CD4-positive, alpha-beta T cell (primary cell): ENCODE measurements around the gene PRKAR1A. TPM values are rescaled to one million over a fixed set of nuclear protein-coding genes. Genes with fewer than 3 reads are reported as not detected.

Experiments used
- ATAC-seq: fragments of 200-7000 bp; cut with Tn5 transposase; one replicate; pipeline ENCODE4 v1.10.0; 2022; ENCODE audit warnings: mild to moderate bottlenecking; ENCODE audit not compliant: poor library complexity
- CTCF ChIA-PET: fragments of 350-600 bp; sonication (Branson Sonifier 250); formaldehyde crosslinking; loops from one replicate; lab custom pipeline; 2021; ENCODE audit warnings: antibody characterized with exemption, inconsistent platforms; lab: Charles Lee
- POLR2A ChIA-PET: fragments of 350-600 bp; sonication (Branson Sonifier 250); formaldehyde crosslinking; loops from one replicate; lab custom pipeline; 2021; ENCODE audit warnings: antibody characterized with exemption, inconsistent platforms; lab: Charles Lee
- DNase-seq, 14 experiments: peaks; one replicate each; pipeline ENCODE4 v3.0.0-alpha.2; 2013 to 2020; ENCODE audit warnings: mixed read lengths in 2 of 14
- H3K27ac ChIP-seq, 2 donors: one replicate each; pipeline versions ENCODE4 v1.5.1 to v1.7.0; 2013; ENCODE audit warnings: low read length in 2 of 2, low read depth in 1 of 2, mild to moderate bottlenecking in 1 of 2
- H3K27me3 ChIP-seq, 2 experiments: 1 replicate in 1 of 2; 2 replicates in 1 of 2; pipeline versions ENCODE4 v1.6.1 to v1.7.0; 2013; ENCODE audit warnings: low read length in 2 of 2, control low read depth in 1 of 2, mild to moderate bottlenecking in 1 of 2, moderate library complexity in 1 of 2; ENCODE audit not compliant: insufficient read depth in 2 of 2, control insufficient read depth in 1 of 2
- H3K36me3 ChIP-seq: one replicate; pipeline ENCODE4 v1.6.1; 2013; ENCODE audit warnings: low read length, control low read depth; ENCODE audit not compliant: insufficient read depth
- H3K4me1 ChIP-seq: one replicate; pipeline ENCODE4 v1.6.1; 2013; ENCODE audit warnings: low read length, control low read depth; ENCODE audit not compliant: insufficient read depth
- H3K4me3 ChIP-seq: one replicate; pipeline ENCODE4 v1.5.1; 2013; ENCODE audit warnings: mild to moderate bottlenecking, low read length, moderate library complexity
- H3K9me3 ChIP-seq, 2 experiments: 1 replicate in 1 of 2; 2 replicates in 1 of 2; pipeline versions ENCODE4 v1.6.1 to v1.7.0; 2013; ENCODE audit warnings: low read length in 2 of 2, mild to moderate bottlenecking in 2 of 2, control low read depth in 1 of 2, moderate library complexity in 1 of 2; ENCODE audit not compliant: control insufficient read depth in 1 of 2, insufficient read depth in 1 of 2
- H3K27ac Mint-ChIP-seq: one replicate; pipeline ENCODE4 v1.8.0; 2020; ENCODE audit warnings: mixed read lengths
- H3K27me3 Mint-ChIP-seq: one replicate; pipeline ENCODE4 v1.8.0; 2021; ENCODE audit warnings: mixed read lengths
- H3K36me3 Mint-ChIP-seq: one replicate; pipeline ENCODE4 v1.8.0; 2021; ENCODE audit warnings: low read depth, mixed read lengths
- H3K4me1 Mint-ChIP-seq: one replicate; pipeline ENCODE4 v1.8.0; 2021; ENCODE audit warnings: low read depth, mixed read lengths
- H3K4me3 Mint-ChIP-seq: one replicate; pipeline ENCODE4 v1.8.0; 2020; ENCODE audit warnings: mild to moderate bottlenecking, mixed read lengths
- H3K9me3 Mint-ChIP-seq: one replicate; pipeline ENCODE4 v1.8.0; 2020; ENCODE audit warnings: mixed read lengths
- intact Hi-C, 2 experiments: fragments of 100-400 bp; cut with DNase I in 1 of 2; cut with micrococcal nuclease in 1 of 2; formaldehyde crosslinking; loops; one replicate each; pipeline versions ENCODE4 v1.15.1 to v1.9.0; 2023 to 2025; cut with DNase I, micrococcal nuclease
- total RNA-seq, 174 experiments: library from RNA in 2 of 174; stranded (reverse) in 2 of 174; gene quantifications; one replicate each; pipeline ENCODE4 v1.2.3 and lab custom pipeline; 2021 to 2026
- TF ChIP-seq, protein P1 (sequence below): fragments of 200-600 bp; IDR thresholded peaks from one replicate; pipeline ENCODE4 v1.8.0; 2022; ENCODE audit warnings: antibody characterized with exemption, mild to moderate bottlenecking

Gene PRKAR1A
- total RNA-seq, 2 experiments from 2014 or later, result 88.8 to 89.1 TPM

- ATAC-seq, result no peak
These were observed 79.4 kb downstream of the PRKAR1A start for GRCh38 chr17:68591583-68591982.

GRCh38 chr17:68592009-68592408 is 79.8 kb downstream of the PRKAR1A start:
- H3K4me1 ChIP-seq, result peaks cover 10% of the 10 kb centered on the region
- CTCF ChIA-PET, result no interaction called here
- Mint-ChIP-seq H3K4me1 (peaks cover 14% of the 10 kb centered on the region), H3K27me3 (peaks cover 64% of the 10 kb centered on the region), H3K27ac (no peak overlapping the region), H3K4me3 (no peak overlapping the region), H3K36me3 (no peaks in the 10 kb centered on the region), H3K9me3 (peaks cover 7% of the 10 kb centered on the region)
- DNase-seq (no peak), ATAC-seq (no peak)
- intact Hi-C loops, result no loop called here
- peaks cover 5 to 33% of the 10 kb centered on the region in 2 experiments for H3K27me3 ChIP-seq
- H3K27ac ChIP-seq, result no peak overlapping the region
- TF ChIP-seq, protein P1, sequence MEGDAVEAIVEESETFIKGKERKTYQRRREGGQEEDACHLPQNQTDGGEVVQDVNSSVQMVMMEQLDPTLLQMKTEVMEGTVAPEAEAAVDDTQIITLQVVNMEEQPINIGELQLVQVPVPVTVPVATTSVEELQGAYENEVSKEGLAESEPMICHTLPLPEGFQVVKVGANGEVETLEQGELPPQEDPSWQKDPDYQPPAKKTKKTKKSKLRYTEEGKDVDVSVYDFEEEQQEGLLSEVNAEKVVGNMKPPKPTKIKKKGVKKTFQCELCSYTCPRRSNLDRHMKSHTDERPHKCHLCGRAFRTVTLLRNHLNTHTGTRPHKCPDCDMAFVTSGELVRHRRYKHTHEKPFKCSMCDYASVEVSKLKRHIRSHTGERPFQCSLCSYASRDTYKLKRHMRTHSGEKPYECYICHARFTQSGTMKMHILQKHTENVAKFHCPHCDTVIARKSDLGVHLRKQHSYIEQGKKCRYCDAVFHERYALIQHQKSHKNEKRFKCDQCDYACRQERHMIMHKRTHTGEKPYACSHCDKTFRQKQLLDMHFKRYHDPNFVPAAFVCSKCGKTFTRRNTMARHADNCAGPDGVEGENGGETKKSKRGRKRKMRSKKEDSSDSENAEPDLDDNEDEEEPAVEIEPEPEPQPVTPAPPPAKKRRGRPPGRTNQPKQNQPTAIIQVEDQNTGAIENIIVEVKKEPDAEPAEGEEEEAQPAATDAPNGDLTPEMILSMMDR, result no peak
- H3K36me3 ChIP-seq, result no peaks in the 10 kb centered on the region
- H3K9me3 ChIP-seq, result peaks cover 0 to 9% of the 10 kb centered on the region in 2 experiments
- no peak overlapping the region for H3K4me3 ChIP-seq
- POLR2A ChIA-PET, result no interaction called here

More at GRCh38 chr17:68591583-68591982, 79.4 kb downstream of the PRKAR1A start:
- Histone ChIP-seq H3K4me3 (no peak overlapping the region), H3K36me3 (no peaks in the 10 kb centered on the region), H3K27me3 (peaks cover 5 to 33% of the 10 kb centered on the region in 2 experiments), H3K4me1 (peaks cover 10% of the 10 kb centered on the region), H3K9me3 (peaks cover 0 to 9% of the 10 kb centered on the region in 2 experiments), H3K27ac (no peak overlapping the region)
- Mint-ChIP-seq H3K36me3 (no peaks in the 10 kb centered on the region), H3K9me3 (peaks cover 7% of the 10 kb centered on the region), H3K27me3 (peaks cover 59% of the 10 kb centered on the region), H3K4me3 (no peak overlapping the region), H3K4me1 (peaks cover 14% of the 10 kb centered on the region), H3K27ac (no peak overlapping the region)
- DNase-seq, result peak in 2 of 14 experiments; percentile 4 to 9
- TF ChIP-seq, protein P1, result no peak
- intact Hi-C loops, result no loop called here
- CTCF ChIA-PET, result no interaction called here
- POLR2A ChIA-PET, result no interaction called here

DNA sequence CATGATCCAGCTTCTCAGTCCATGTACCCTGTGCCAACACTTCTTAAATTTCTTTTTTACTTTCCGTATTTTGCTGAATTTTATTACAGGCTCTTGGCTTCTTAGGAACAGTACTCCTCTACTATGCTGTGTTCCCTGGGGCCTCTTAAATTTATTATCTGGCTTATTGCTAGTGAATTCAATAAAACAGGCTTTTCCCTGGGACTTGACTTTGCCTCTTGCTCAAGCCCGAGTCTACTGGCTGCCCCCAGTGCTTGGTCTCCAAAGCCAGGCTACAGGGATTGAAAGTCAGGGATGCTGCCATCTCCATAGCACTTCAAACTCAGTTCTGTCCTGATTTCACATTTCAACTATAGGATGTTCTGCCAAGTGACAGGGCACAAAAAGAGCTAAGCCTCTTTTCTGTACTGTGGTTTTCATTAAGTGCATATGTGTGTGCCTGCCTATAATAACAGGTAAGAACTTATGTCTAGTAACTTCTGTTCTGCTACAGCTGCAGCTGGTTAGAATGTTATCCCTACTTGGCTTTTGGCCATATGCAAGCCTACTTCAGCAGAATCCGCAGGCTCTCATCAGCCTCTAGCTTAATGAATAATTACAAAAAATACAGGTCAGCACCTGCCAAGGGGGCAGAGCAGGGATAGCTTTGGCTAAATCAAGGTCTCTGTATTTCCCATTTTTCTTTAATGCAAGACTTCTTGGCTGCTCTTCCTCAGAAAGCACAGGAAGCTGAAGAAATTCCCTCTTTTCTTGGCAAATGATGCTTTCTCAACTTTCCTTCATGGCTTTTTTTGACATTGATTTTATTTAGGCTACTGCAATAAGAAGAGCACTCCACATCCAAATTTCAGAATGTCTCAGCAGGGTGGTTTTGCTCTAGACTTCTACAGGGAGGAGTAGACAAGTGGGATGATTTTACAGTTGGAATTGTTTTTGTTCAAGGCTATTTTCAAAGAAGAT is 80.7 kb downstream of the PRKAR1A start:
- Mint-ChIP-seq H3K4me3 (no peak overlapping the region), H3K27ac (no peak overlapping the region), H3K36me3 (no peaks in the 10 kb centered on the region), H3K4me1 (peaks cover 14% of the 10 kb centered on the region), H3K27me3 (peaks cover 70% of the 10 kb centered on the region), H3K9me3 (peaks cover 7% of the 10 kb centered on the region)
- POLR2A ChIA-PET, result no interaction called here
- DNase-seq (no peak), ATAC-seq (no peak)
- peaks cover 10% of the 10 kb centered on the region for H3K4me1 ChIP-seq
- TF ChIP-seq, protein P1, result no peak
- H3K27ac ChIP-seq, result no peak overlapping the region
- H3K9me3 ChIP-seq, result peaks cover 0 to 9% of the 10 kb centered on the region in 2 experiments
- intact Hi-C loops, result no loop called here
- no peaks in the 10 kb centered on the region for H3K36me3 ChIP-seq
- H3K4me3 ChIP-seq, result no peak overlapping the region
- CTCF ChIA-PET, result no interaction called here
- H3K27me3 ChIP-seq, result peaks cover 5 to 35% of the 10 kb centered on the region in 2 experiments
